ENCODE measurements around the gene SMAD7. TPM values are rescaled to one million over a fixed set of nuclear protein-coding genes. Genes with fewer than 3 reads are reported as not detected.
A peak's percentile ranks its signal among the peaks of the same experiment; 100 is the strongest.

Gene SMAD7, protein sequence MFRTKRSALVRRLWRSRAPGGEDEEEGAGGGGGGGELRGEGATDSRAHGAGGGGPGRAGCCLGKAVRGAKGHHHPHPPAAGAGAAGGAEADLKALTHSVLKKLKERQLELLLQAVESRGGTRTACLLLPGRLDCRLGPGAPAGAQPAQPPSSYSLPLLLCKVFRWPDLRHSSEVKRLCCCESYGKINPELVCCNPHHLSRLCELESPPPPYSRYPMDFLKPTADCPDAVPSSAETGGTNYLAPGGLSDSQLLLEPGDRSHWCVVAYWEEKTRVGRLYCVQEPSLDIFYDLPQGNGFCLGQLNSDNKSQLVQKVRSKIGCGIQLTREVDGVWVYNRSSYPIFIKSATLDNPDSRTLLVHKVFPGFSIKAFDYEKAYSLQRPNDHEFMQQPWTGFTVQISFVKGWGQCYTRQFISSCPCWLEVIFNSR
- polyA plus RNA-seq (2012; ENCODE audit: insufficient read length, low read depth) = 13.8 TPM

DNA sequence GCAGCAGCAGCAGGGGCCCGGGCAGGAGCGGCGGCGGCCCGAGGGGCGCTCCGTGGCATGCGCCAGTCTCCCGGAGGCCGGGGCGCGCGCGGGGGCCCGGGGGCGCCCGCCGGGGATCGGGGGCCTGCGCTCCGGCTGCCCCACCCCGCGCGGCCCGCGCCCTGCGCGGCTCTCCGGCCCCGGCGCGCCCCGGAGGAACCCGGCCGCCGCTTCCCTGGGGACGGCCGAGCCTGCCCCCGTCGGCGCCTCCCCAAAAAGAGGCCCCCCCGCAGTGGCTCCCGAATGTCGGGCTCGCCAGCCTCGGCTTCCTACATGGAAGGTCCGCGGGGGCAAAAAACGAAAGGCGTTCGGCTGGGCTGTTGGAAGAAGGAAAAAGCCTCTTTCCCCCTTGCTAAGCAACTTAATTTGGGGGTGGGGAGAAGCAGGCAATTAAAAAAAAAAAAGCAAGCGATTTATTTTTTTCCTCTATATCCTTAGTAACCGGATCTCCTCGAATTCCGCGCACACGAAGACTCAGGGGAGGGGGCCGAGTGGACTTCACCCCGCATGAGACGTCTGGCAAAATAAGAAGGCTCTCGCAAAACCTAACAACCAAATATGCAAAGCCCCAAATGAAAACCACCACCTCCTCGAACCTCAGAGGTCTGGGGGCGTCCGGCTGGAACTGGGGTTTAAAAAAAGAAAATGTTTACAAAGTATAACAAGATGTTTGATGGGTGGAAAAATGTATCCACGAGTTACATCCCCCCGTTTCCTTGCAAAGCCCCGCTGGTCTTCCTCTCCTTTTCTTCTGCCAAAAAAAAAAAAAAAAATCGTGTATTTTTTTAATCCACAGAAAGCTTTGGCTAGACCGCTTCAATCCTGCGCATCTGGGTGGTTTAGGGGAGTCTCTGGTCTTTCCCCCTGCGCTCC lies at the start of gene SMAD7:
Gene SMAD7, minus strand, starts transcription at position 430 of the 912 bp plus-strand sequence. CDS start 541 bp downstream, outside the sequence.
- TF ChIP-seq FOXP2 (optimal IDR thresholded peaks at IDR 0.05; ENCODE audit: borderline replicate concordance, extremely low read depth, extremely low read length, insufficient read depth) (no peak), TAF1 (IDR thresholded peaks at IDR 0.05; ENCODE audit: borderline replicate concordance, insufficient read depth, low read length) (0 out of 2 replicates have a peak, but pooled peaks have one; percentile 9)

DNA sequence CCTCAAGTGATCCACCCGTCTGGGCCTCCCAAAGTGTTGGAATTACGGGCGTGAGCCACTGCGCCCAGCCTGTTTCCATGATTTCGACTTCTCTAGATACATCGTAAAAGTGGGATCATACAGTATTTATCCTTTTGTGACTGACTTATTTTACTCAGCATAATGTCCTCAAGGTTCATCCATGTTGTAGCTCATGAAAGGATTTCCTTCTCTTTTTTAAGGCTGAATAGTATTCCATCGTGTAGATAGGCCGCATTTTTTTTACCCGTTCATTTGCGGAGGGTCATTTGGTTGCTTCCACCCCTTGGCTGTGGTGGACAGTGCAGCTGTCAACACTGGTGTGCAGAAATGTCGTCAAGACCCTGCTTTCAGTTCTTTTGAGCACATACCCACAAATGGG lies 48.8 kb upstream of the SMAD7 start:
- no peak for TF ChIP-seq SIN3A (IDR thresholded peaks at IDR 0.05; ENCODE audit: borderline replicate concordance, insufficient read depth, low read length)
- TF ChIP-seq, protein P1, sequence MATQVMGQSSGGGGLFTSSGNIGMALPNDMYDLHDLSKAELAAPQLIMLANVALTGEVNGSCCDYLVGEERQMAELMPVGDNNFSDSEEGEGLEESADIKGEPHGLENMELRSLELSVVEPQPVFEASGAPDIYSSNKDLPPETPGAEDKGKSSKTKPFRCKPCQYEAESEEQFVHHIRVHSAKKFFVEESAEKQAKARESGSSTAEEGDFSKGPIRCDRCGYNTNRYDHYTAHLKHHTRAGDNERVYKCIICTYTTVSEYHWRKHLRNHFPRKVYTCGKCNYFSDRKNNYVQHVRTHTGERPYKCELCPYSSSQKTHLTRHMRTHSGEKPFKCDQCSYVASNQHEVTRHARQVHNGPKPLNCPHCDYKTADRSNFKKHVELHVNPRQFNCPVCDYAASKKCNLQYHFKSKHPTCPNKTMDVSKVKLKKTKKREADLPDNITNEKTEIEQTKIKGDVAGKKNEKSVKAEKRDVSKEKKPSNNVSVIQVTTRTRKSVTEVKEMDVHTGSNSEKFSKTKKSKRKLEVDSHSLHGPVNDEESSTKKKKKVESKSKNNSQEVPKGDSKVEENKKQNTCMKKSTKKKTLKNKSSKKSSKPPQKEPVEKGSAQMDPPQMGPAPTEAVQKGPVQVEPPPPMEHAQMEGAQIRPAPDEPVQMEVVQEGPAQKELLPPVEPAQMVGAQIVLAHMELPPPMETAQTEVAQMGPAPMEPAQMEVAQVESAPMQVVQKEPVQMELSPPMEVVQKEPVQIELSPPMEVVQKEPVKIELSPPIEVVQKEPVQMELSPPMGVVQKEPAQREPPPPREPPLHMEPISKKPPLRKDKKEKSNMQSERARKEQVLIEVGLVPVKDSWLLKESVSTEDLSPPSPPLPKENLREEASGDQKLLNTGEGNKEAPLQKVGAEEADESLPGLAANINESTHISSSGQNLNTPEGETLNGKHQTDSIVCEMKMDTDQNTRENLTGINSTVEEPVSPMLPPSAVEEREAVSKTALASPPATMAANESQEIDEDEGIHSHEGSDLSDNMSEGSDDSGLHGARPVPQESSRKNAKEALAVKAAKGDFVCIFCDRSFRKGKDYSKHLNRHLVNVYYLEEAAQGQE (IDR thresholded peaks at IDR 0.05; ENCODE audit: insufficient read depth in 1 of 2, low read depth in 2 of 2, low read length in 2 of 2) = no peak
- no peak for TF ChIP-seq POLR2AphosphoS5 (IDR thresholded peaks at IDR 0.05; ENCODE audit: low read depth, low read length)
- TF ChIP-seq FOXP2 (optimal IDR thresholded peaks at IDR 0.05; ENCODE audit: borderline replicate concordance, extremely low read depth, extremely low read length, insufficient read depth) = no peak
- no peak for TF ChIP-seq TAF1 (IDR thresholded peaks at IDR 0.05; ENCODE audit: borderline replicate concordance, insufficient read depth, low read length)

DNA sequence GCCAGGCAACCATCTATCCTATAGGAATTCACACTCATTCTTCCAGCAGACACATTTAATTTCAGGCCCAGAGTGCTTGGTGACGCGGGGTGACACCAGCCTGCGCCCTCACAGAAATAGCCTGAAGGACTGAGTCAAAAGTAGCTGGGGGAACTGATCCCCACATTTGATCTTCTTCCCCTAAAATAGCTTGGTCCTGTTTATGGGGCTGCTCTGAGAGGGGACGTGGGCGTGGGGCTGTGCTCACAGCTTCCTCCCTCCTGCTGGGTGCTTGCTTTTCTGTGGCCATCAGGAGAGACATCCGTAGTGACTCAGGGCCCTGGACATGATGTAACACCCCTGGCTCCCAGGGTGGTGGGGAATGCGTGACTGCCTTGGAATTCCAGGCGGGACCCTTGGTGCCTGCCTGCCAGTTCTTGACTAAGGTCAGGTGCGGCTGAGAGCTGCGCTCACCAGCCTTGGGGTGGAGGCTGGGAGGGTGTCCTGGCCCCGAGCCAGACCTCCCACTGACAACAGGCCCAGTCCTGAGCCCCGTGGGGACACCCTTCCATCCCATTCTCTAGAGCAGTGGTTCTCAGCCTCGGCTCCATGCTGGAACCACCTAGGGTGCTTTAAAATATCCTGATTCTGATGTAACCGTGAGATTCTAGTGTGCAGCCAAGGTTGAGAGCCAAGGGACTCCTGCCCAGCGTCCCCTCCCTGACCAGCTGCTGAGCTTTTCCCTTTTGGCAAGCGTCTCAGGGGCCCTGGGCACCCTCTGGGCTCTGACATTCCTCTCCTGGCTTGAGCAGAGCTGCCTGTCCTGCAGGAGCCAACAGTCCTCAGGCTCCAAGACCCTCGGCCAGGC lies 47.4 kb upstream of the SMAD7 start:
- TF ChIP-seq SIN3A (IDR thresholded peaks at IDR 0.05; ENCODE audit: borderline replicate concordance, insufficient read depth, low read length) (no peak), FOXP2 (optimal IDR thresholded peaks at IDR 0.05; ENCODE audit: borderline replicate concordance, extremely low read depth, extremely low read length, insufficient read depth) (peak; percentile 48)

DNA sequence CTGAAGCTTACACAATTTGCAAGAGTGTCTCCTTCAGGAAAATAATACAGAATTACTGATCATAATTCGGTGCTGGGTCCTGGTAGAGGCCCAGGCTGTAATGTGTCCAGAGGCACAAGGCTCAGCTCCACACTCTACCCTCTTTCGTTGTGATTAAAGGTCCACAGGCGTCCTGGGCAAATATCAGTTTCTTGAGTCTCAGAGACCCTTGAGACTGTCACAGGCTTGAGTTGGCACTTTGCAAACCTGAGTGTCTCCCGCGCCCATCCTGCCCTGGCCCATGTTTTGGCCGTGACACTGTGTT lies 46.9 kb upstream of the SMAD7 start:
- no peak for TF ChIP-seq SIN3A (IDR thresholded peaks at IDR 0.05; ENCODE audit: borderline replicate concordance, insufficient read depth, low read length)
- TF ChIP-seq TAF1 (IDR thresholded peaks at IDR 0.05; ENCODE audit: borderline replicate concordance, insufficient read depth, low read length) = no peak
- TF ChIP-seq, protein P1 (IDR thresholded peaks at IDR 0.05; ENCODE audit: insufficient read depth in 1 of 2, low read depth in 2 of 2, low read length in 2 of 2) = no peak
- no peak for TF ChIP-seq FOXP2 (optimal IDR thresholded peaks at IDR 0.05; ENCODE audit: borderline replicate concordance, extremely low read depth, extremely low read length, insufficient read depth)
- TF ChIP-seq POLR2AphosphoS5 (IDR thresholded peaks at IDR 0.05; ENCODE audit: low read depth, low read length) = no peak

DNA sequence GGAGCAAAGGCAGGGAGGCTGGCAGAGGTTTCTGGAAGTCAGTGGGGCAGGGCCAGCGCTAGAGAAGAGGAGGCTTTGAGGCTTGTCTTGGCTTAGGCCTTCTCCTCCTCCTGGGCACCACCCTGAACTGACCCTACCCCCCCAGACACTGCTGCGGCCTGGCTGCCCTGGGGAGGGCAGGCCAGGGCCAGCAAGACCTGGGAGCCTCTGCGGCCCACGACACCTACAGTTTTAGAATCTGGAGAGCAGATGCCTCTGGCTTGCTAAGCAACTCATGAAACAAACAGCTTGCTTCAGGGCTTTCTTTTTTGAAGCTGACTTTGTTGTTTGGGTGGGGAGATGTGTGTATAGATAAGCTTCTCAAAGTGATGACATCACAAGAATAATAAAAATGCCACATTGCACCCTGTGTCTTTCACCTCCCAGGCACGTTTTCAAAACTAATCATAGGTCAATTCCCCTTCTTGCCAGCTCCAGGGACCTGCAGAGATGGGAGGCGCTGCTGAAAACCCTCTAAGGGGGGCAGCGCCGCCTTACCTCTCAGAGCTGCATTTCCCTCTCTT lies 46.2 kb upstream of the SMAD7 start:
- no peak for TF ChIP-seq TAF1 (IDR thresholded peaks at IDR 0.05; ENCODE audit: borderline replicate concordance, insufficient read depth, low read length)
- no peak for TF ChIP-seq FOXP2 (optimal IDR thresholded peaks at IDR 0.05; ENCODE audit: borderline replicate concordance, extremely low read depth, extremely low read length, insufficient read depth)
- TF ChIP-seq SIN3A (IDR thresholded peaks at IDR 0.05; ENCODE audit: borderline replicate concordance, insufficient read depth, low read length) = no peak
- no peak for TF ChIP-seq POLR2AphosphoS5 (IDR thresholded peaks at IDR 0.05; ENCODE audit: low read depth, low read length)
- TF ChIP-seq, protein P1 (IDR thresholded peaks at IDR 0.05; ENCODE audit: insufficient read depth in 1 of 2, low read depth in 2 of 2, low read length in 2 of 2) = no peak
